GM12864 (cell line): ENCODE results near the gene IRS2.

ENCODE experiments used
- DNase-seq: peaks from one replicate; pipeline ENCODE4 v3.0.0-alpha.2; 2011; ENCODE audit warnings: low read depth
- H3K4me3 ChIP-seq: 2 replicates; pipeline ENCODE4 v1.5.1; 2011; ENCODE audit warnings: mild to moderate bottlenecking, low read depth, low read length, control low read depth
- CTCF ChIP-seq: IDR thresholded peaks from 2 replicates; pipeline ENCODE4 v1.5.1; 2011; ENCODE audit warnings: low read depth, mild to moderate bottlenecking, moderate library complexity, low read length, control low read depth, inconsistent platforms; ENCODE audit errors: missing control alignments

Gene IRS2

GRCh38 chr13:109764470-109765291 is 21.7 kb downstream of the IRS2 start:
- no peak for TF ChIP-seq CTCF
- no peak overlapping the region for H3K4me3 ChIP-seq
- DNase-seq, result no peak

- TF ChIP-seq CTCF, result no peak
- no peak for DNase-seq
- no peak overlapping the region for H3K4me3 ChIP-seq
These were observed 22.3 kb downstream of the IRS2 start for GRCh38 chr13:109764045-109764444.

GRCh38 chr13:109762791-109763190 is 23.6 kb downstream of the IRS2 start:
- DNase-seq, result no peak
- H3K4me3 ChIP-seq, result no peak overlapping the region
- TF ChIP-seq CTCF, result no peak

- no peak overlapping the region for H3K4me3 ChIP-seq
- DNase-seq, result no peak
- TF ChIP-seq CTCF, result no peak
These were observed 24.7 kb downstream of the IRS2 start for GRCh38 chr13:109761695-109762094.

- no peak overlapping the region for H3K4me3 ChIP-seq
- no peak for DNase-seq
- no peak for TF ChIP-seq CTCF
These were observed 25.4 kb downstream of the IRS2 start for GRCh38 chr13:109760951-109761350.

- DNase-seq, result no peak
- no peak for TF ChIP-seq CTCF
- H3K4me3 ChIP-seq, result no peak overlapping the region
These were observed 26.0 kb downstream of the IRS2 start for GRCh38 chr13:109760402-109760801.

GRCh38 chr13:109759609-109760008 is 26.8 kb downstream of the IRS2 start:
- no peak for DNase-seq
- no peak for TF ChIP-seq CTCF
- H3K4me3 ChIP-seq, result no peak overlapping the region
